GM12878 (cell line): Measurements from ENCODE around the gene MYOM3. TPM values are rescaled to one million over a fixed set of nuclear protein-coding genes. Genes with fewer than 3 reads are reported as not detected.

Source experiments
- ATAC-seq: fragments of 200-7000 bp; cut with Tn5 transposase; 3 replicates; pipeline ENCODE4 v1.9.1; 2020; ENCODE audit warnings: mild to moderate bottlenecking, moderate library complexity
- BruUV-seq: library from RNA; stranded (reverse); fragments of 400-500 nt; replicated peaks from 2 replicates; lab custom pipeline; 2021; lab: Mats Ljungman, UMichigan
- CTCF ChIA-PET: fragments of 300-600 bp; sonication (Branson Sonifier 250); formaldehyde crosslinking; extraction: SDS; loops from one replicate; lab custom pipeline; 2021; ENCODE audit warnings: inconsistent platforms; lab: Yijun Ruan, JAX
- POLR2A ChIA-PET: fragments of 350-600 bp; formaldehyde crosslinking; extraction: SDS; loops from one replicate; lab custom pipeline; 2021; ENCODE audit warnings: inconsistent platforms; lab: Charles Lee
- RAD21 ChIA-PET: fragments of 300-600 bp; sonication (Branson Sonifier 250); formaldehyde crosslinking; loops from one replicate; lab custom pipeline; 2023; ENCODE audit warnings: antibody characterized with exemption; ENCODE audit not compliant: unreplicated experiment; lab: Charles Lee
- SMC1A ChIA-PET: fragments of 300-600 bp; sonication (Branson Sonifier 250); formaldehyde crosslinking; loops from one replicate; lab custom pipeline; 2023; ENCODE audit not compliant: unreplicated experiment, uncharacterized antibody; lab: Charles Lee
- DNase-seq: peaks from one replicate; pipeline ENCODE4 v3.0.0-alpha.2; 2011; ENCODE audit warnings: low read depth, low spot score
- FAIRE-seq: peaks from 3 replicates; lab custom pipeline; 2011; peaks lifted over from hg19 to GRCh38; lab: Jason Lieb, UNC
- H2AFZ ChIP-seq: 2 replicates; pipeline ENCODE4 v1.6.0; 2011; ENCODE audit warnings: low read depth, low read length, control low read depth; ENCODE audit not compliant: control insufficient read depth
- H3K27ac ChIP-seq: 2 replicates; pipeline ENCODE4 v1.5.1; 2011; ENCODE audit warnings: control low read depth; ENCODE audit not compliant: control insufficient read depth, insufficient read depth
- H3K27me3 ChIP-seq, 2 experiments: replicated peaks in 1 of 2; 2 replicates each; pipeline versions ENCODE4 v1.6.0 to v1.6.1; 2011; ENCODE audit warnings: low read length in 1 of 2; ENCODE audit not compliant: control insufficient read depth in 2 of 2, insufficient read depth in 2 of 2
- H3K36me3 ChIP-seq, 2 experiments: 2 replicates each; pipeline ENCODE4 v1.5.1; 2011; ENCODE audit warnings: low read length in 1 of 2; ENCODE audit not compliant: control insufficient read depth in 2 of 2, insufficient read depth in 2 of 2
- H3K4me1 ChIP-seq: 2 replicates; pipeline ENCODE4 v1.6.1; 2011; ENCODE audit warnings: mild to moderate bottlenecking, low read length, moderate library complexity, mixed read lengths; ENCODE audit not compliant: control insufficient read depth, insufficient read depth
- H3K4me2 ChIP-seq: 2 replicates; pipeline ENCODE4 v1.6.0; 2011; ENCODE audit warnings: control low read depth; ENCODE audit not compliant: control insufficient read depth, insufficient read depth
- H3K4me3 ChIP-seq: fragments of 200-600 bp; sonication (generic); 2 replicates; pipeline ENCODE4 v1.5.1; 2016
- H3K79me2 ChIP-seq: 2 replicates; pipeline ENCODE4 v1.6.0; 2011; ENCODE audit warnings: low read length; ENCODE audit not compliant: control insufficient read depth, insufficient read depth
- H3K9ac ChIP-seq: 2 replicates; pipeline ENCODE4 v1.8.0; 2011; ENCODE audit warnings: low read length, control low read depth, mixed read lengths; ENCODE audit not compliant: control insufficient read depth, insufficient read depth
- H3K9me3 ChIP-seq: replicated peaks from 3 replicates; pipeline ENCODE4 v1.5.1; 2011; ENCODE audit warnings: mild to moderate bottlenecking, low read length; ENCODE audit not compliant: control insufficient read depth, insufficient read depth
- H4K20me1 ChIP-seq: 2 replicates; pipeline ENCODE4 v1.6.0; 2011; ENCODE audit not compliant: control insufficient read depth, insufficient read depth
- BHLHE40 ChIP-seq, 2 experiments: fragments of 450-650 bp in 1 of 2; IDR thresholded peaks; 2 replicates each; pipeline ENCODE4 v1.6.1; 2011 to 2017; ENCODE audit warnings: low read depth in 2 of 2, borderline replicate concordance in 1 of 2, improper control_type of control experiment in 1 of 2, low read length in 1 of 2, mild to moderate bottlenecking in 1 of 2
- KAT2A ChIP-seq: conservative IDR thresholded peaks from 2 replicates; pipeline ENCODE4 v1.6.1; 2011; ENCODE audit warnings: low read depth, low read length; ENCODE audit not compliant: control insufficient read depth
- LARP7 ChIP-seq: fragments of 450-650 bp; IDR thresholded peaks from 2 replicates; pipeline ENCODE4 v1.6.1; 2017; ENCODE audit warnings: mild to moderate bottlenecking
- MTA3 ChIP-seq: IDR thresholded peaks from 2 replicates; pipeline ENCODE4 v1.6.1; 2012; ENCODE audit warnings: low read length, inconsistent platforms, borderline replicate concordance
- NRF1 ChIP-seq: conservative IDR thresholded peaks from 2 replicates; pipeline ENCODE4 v1.6.1; 2011; ENCODE audit warnings: mild to moderate bottlenecking, low read depth, low read length, improper control_type of control experiment
- TBL1XR1 ChIP-seq: IDR thresholded peaks from 2 replicates; pipeline ENCODE4 v1.6.1; 2012; ENCODE audit warnings: low read depth, low read length, improper control_type of control experiment
- WRNIP1 ChIP-seq: IDR thresholded peaks from 2 replicates; pipeline ENCODE4 v1.6.1; 2011; ENCODE audit warnings: low read depth, low read length, improper control_type of control experiment, borderline replicate concordance
- ZNF274 ChIP-seq: IDR thresholded peaks from one replicate; pipeline ENCODE4 v1.8.0; 2011; ENCODE audit not compliant: insufficient read length, insufficient read depth
- WGBS: methylation state at CpG from one replicate; pipeline ENCODE4 v1.1.6; 2016; ENCODE audit warnings: low lambda C conversion rate; ENCODE audit not compliant: insufficient replicate concordance, insufficient coverage; ENCODE audit errors: missing lambda C conversion rate; 5-methylcytosine and 5-hydroxymethylcytosine counted together
- in situ Hi-C: fragments of 300-500 bp; cut with MboI; formaldehyde crosslinking; loops from 9 replicates; pipeline ENCODE4 v1.14.3; 2018; ENCODE audit warnings: mixed read lengths
- intact Hi-C: fragments of 100-400 bp; cut with micrococcal nuclease; formaldehyde crosslinking; loops from one replicate; pipeline ENCODE4 v1.14.2; 2022; ENCODE audit not compliant: unreplicated experiment
- polyA plus RNA-seq, 11 experiments: library from polyadenylated mRNA; depleted of rRNA in 4 of 11; unstranded in 6 of 11; stranded (reverse) in 5 of 11; fragments of >200 nt; fragmentation: Nextera tagmentation in 4 of 11; fragmentation: Illumina TruSeq in 1 of 11; extraction: Ambion mirVana in 4 of 11; extraction: Trizol in 1 of 11; gene quantifications; 1 replicate in 1 of 11; 2 replicates in 10 of 11; pipeline versions ENCODE4 v1.2.1 to v1.2.3, GENCODE V29; 2011 to 2016; ENCODE audit warnings: inconsistent platforms in 2 of 11, missing spikeins in 2 of 11, low read depth in 1 of 11
- total RNA-seq, 4 experiments: library from RNA; depleted of rRNA in 3 of 4; stranded (reverse); fragments of >200 nt in 3 of 4; fragmentation: Illumina TruSeq in 1 of 4; extraction: Trizol in 1 of 4; gene quantifications; 2 replicates each; pipeline versions ENCODE4 v1.2.1 to v1.2.3, GENCODE V29; 2013 to 2021
- TF ChIP-seq, protein P1 (sequence below): fragments of 450-650 bp; IDR thresholded peaks from 2 replicates; pipeline ENCODE4 v1.6.1; 2017; ENCODE audit warnings: mild to moderate bottlenecking
- TF ChIP-seq, protein P2 (sequence below): IDR thresholded peaks from 2 replicates; pipeline ENCODE4 v1.6.1; 2012; ENCODE audit warnings: mild to moderate bottlenecking, low read depth, low read length
- TF ChIP-seq, protein P3 (sequence below): fragments of 450-650 bp; IDR thresholded peaks from 2 replicates; pipeline ENCODE4 v1.6.1; 2014; ENCODE audit warnings: mild to moderate bottlenecking

The MYOM3 gene
- total and polyA plus RNA-seq, 10 of the 15 experiments (the other 5 are each of a cell fraction or from before 2014, with no cell fraction given) = 0.06 TPM; not detected in 9

DNA sequence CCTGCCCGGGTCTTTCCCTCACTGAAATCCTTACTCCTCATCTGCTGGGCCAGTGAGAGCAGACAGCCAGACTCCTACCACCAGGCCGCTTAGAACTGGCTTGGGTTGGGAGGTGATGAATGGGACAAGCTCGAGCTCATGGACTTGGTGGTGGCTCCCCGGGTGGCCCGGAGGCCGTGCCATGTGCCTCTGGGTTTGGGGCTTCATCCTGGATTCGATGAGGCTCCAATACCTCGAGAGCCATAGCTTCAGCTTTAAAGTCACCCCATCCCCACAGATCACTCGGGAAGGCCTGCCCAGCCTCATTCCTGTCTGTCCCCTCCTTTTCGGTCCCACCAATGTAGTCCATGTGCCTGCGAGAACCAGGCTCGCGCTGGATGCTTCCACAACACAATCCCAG, 51.5 kb downstream of the MYOM3 start (continued):
- no peak for TF ChIP-seq NRF1
- TF ChIP-seq, protein P1, sequence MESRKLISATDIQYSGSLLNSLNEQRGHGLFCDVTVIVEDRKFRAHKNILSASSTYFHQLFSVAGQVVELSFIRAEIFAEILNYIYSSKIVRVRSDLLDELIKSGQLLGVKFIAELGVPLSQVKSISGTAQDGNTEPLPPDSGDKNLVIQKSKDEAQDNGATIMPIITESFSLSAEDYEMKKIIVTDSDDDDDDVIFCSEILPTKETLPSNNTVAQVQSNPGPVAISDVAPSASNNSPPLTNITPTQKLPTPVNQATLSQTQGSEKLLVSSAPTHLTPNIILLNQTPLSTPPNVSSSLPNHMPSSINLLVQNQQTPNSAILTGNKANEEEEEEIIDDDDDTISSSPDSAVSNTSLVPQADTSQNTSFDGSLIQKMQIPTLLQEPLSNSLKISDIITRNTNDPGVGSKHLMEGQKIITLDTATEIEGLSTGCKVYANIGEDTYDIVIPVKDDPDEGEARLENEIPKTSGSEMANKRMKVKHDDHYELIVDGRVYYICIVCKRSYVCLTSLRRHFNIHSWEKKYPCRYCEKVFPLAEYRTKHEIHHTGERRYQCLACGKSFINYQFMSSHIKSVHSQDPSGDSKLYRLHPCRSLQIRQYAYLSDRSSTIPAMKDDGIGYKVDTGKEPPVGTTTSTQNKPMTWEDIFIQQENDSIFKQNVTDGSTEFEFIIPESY = no peak

DNA sequence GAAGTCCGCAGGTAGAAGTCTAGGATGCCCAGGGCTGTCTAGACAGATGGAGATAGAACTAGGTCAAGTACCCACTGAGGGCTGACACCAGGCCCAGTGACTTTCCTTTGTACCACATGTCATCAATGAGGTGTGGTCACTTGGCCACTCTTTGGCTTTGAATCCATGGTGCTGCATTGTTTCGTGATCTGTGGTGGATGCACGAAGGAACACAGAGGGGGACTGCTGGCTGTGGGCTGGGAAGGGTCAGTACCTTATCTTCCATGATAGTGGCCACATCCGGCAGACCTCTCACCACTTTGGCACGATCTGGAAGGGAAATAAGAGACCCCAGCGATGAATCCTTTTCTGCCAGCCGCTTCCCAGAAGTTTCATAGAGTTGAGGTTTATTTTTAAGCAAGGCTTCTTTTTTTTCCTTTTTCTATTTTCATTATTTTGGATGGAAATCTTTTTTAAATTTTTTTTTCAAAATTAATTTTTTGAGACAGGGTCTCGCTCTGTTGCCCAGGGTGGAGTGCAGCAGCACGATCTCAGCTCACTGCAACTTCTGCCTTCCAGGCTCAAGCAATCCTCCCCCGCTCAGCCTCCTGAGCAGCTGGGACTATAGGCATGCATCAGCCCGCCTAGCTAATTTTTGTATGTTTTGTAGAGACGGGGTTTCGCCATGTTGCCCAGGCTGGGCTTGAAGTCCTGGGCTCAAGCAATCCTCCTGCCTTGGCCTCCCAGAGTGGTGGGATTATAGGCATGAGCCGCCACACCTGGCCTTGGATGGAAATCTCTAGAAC, 53.1 kb downstream of the MYOM3 start:
- in situ Hi-C loops (no loop called here), intact Hi-C loops (no loop called here)
- no peak for FAIRE-seq
- CTCF ChIA-PET = interaction anchor here (0.9 kb wide), 1 partner anchor 52 kb away, joined by 3 read pairs; no protein-coding TSS in a partner anchor
- POLR2A ChIA-PET = no interaction called here
- ATAC-seq = no peak
- Histone ChIP-seq H3K27me3 (no peaks in the 10 kb centered on the region; a peak in 2 of 4 replicates), H3K4me1 (no peaks in the 10 kb centered on the region), H3K4me3 (no peak overlapping the region), H3K4me2 (no peak overlapping the region), H3K36me3 (no peaks in the 10 kb centered on the region), H4K20me1 (no peaks in the 10 kb centered on the region), H3K27ac (no peak overlapping the region)
- DNase-seq = no peak
- RAD21 ChIA-PET = no interaction called here
- SMC1A ChIA-PET = no interaction called here
- TF ChIP-seq LARP7 = no peak
- TF ChIP-seq WRNIP1 = no peak
- TF ChIP-seq MTA3 = no peak
- no peak for TF ChIP-seq KAT2A
- TF ChIP-seq, protein P2, sequence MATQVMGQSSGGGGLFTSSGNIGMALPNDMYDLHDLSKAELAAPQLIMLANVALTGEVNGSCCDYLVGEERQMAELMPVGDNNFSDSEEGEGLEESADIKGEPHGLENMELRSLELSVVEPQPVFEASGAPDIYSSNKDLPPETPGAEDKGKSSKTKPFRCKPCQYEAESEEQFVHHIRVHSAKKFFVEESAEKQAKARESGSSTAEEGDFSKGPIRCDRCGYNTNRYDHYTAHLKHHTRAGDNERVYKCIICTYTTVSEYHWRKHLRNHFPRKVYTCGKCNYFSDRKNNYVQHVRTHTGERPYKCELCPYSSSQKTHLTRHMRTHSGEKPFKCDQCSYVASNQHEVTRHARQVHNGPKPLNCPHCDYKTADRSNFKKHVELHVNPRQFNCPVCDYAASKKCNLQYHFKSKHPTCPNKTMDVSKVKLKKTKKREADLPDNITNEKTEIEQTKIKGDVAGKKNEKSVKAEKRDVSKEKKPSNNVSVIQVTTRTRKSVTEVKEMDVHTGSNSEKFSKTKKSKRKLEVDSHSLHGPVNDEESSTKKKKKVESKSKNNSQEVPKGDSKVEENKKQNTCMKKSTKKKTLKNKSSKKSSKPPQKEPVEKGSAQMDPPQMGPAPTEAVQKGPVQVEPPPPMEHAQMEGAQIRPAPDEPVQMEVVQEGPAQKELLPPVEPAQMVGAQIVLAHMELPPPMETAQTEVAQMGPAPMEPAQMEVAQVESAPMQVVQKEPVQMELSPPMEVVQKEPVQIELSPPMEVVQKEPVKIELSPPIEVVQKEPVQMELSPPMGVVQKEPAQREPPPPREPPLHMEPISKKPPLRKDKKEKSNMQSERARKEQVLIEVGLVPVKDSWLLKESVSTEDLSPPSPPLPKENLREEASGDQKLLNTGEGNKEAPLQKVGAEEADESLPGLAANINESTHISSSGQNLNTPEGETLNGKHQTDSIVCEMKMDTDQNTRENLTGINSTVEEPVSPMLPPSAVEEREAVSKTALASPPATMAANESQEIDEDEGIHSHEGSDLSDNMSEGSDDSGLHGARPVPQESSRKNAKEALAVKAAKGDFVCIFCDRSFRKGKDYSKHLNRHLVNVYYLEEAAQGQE = no peak
- no peak for TF ChIP-seq BHLHE40 (IDR thresholded peaks at IDR 0.05; ENCODE audit: borderline replicate concordance in 1 of 2, low read depth in 2 of 2, low read length in 1 of 2)
- TF ChIP-seq ZNF274 = no peak
- TF ChIP-seq, protein P3, sequence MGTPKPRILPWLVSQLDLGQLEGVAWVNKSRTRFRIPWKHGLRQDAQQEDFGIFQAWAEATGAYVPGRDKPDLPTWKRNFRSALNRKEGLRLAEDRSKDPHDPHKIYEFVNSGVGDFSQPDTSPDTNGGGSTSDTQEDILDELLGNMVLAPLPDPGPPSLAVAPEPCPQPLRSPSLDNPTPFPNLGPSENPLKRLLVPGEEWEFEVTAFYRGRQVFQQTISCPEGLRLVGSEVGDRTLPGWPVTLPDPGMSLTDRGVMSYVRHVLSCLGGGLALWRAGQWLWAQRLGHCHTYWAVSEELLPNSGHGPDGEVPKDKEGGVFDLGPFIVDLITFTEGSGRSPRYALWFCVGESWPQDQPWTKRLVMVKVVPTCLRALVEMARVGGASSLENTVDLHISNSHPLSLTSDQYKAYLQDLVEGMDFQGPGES = no peak
- no peak for TF ChIP-seq TBL1XR1
- TF ChIP-seq, all 136 proteins: peak for 0
- Histone ChIP-seq H3K9me3 (no peaks in the 10 kb centered on the region; the same call in 2 of the 3 replicates), H3K79me2 (no peaks in the 10 kb centered on the region), H3K9ac (no peak overlapping the region), H2AFZ (no peak overlapping the region)
- 50% methylated on average over 14 of the region's 14 CpGs for WGBS
- no TSS peak for BruUV-seq
